Stimulated activated CD8-positive, alpha-beta memory T cell treated with anti-CD3 and anti-CD28 coated beads, Interleukin-12 subunit alpha, Interleukin-12 subunit beta, amount 100 ng/mL, for 4 hours (primary cell): ENCODE measurements around the gene VBP1.
"Not testable (repeated sequence)": the region's sequence is repeated elsewhere in the genome, so short reads cannot be mapped to it uniquely, and the experiment has no call there.

ENCODE experiments used
- DNase-seq: peaks from one replicate; pipeline ENCODE4 v3.0.0-alpha.2; 2020; ENCODE audit warnings: low read depth

Gene VBP1, protein sequence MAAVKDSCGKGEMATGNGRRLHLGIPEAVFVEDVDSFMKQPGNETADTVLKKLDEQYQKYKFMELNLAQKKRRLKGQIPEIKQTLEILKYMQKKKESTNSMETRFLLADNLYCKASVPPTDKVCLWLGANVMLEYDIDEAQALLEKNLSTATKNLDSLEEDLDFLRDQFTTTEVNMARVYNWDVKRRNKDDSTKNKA

DNA sequence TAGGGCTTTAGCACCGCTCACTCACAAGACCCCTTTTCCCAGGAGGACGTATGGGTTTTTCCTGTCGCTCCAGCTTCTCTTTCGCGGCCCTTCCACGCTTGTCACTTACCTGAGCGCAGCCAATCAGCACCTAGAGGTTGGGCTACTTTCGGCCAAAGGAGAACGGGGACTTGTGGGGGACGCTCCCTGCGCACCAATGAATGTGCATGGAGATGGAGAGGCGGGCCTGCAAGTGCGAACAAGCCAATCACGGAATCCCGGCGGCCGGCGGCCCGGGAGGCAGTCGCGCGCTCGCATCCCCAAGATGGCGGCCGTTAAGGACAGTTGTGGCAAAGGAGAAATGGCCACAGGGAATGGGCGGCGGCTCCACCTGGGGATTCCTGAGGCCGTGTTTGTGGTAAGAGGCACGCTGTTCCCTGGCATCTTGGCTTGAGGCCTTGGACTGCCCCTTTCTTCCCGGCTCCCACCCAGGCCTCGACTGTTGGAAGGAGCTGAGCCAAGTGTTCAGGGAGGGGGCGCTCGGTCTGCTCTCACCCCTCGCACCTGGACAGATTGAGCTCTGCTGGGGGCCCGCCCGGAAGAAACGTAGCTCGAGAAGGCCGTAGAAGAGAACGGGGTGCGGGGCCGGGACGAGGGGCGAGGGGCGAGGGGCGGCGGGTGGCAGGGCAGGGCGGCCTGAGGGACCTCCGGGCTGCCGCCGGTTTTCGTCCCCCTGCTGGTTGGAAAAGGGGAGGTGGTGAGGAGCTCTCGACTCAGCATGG is at the start of gene VBP1:
Gene VBP1 (plus strand): TSS at position 282 of the 761 bp plus-strand sequence. CDS start 23 bp downstream, at position 305.
- peak; percentile 71 for DNase-seq

DNA sequence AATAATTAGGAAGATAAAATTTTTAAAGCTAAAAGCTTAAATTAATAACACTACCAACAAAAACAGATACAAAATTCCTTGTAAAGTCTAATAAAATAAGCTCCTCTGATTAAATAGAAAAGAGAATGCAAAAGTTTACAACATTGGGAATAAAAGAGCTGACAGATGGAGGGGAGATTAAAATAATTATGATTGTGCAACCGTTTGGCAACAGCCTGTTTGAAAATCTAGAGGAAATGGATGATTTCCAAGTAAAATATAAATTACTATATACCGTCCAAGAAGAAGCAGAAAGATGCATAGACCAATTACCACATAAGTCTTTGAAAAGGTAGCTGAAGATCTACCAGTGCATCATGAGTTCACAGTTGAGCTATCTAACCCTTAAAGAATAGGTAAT is 46.4 kb upstream of the VBP1 start:
- DNase-seq: no peak

- DNase-seq: no peak
These were observed 36.8 kb upstream of the VBP1 start for GRCh38 chrX:155179346-155179997.

DNA sequence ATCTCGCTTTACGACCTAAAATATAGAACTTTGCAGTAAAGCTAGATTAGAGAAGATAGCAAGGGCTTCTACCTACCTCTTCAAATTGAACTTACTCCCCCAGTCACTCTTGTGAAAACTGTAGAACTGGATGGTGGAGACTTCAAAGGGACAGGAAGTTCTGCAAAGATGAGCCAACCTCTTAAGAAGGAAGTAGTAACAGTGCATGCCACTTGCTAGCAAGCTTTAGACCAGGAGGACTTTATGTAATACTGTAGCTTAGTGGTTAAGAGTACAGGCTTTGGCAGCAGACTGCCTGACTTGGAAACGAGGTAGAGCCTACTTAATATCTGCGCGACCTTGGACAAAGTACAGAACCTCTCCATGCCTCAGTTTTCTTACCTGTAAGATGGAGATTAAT is 27.5 kb upstream of the VBP1 start:
- DNase-seq: no peak

DNA sequence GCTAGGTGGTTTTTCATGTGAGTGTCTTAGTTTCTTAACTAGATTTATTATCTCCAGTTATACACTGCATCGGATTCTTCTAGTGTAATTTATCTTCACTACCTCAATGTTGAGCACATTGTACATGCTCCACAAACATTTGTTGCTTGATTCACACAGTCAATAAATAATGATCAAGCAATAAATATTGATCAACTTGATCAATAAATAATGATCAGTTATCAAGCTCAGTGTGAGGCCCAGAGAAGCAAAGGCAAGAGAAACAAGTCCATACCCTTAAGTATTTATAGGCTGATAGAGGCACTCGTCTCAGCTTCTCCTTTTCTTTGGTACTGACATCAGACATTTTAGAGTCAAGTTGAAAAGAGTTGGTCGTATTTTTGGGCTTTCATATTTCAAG is 5.1 kb upstream of the VBP1 start:
- DNase-seq: no peak

DNA sequence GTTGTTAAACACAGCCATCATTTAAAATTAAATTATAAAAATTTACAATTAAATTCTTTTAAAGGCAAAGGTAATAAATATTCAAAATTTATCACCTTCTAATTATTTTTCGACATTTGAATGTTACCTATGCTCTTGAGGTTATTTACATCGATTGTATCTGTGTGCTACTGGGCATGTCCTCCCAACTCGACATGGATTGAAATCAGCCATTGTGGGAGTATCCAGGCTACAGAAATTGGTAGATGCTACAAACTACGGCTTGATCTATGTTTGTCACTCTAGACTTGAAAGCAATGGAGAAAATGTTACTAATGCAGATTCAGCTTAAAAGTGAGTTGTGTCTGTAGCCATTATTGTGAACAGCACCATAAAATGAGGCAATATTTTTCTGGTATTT is 2.5 kb upstream of the VBP1 start:
- no peak for DNase-seq

DNA sequence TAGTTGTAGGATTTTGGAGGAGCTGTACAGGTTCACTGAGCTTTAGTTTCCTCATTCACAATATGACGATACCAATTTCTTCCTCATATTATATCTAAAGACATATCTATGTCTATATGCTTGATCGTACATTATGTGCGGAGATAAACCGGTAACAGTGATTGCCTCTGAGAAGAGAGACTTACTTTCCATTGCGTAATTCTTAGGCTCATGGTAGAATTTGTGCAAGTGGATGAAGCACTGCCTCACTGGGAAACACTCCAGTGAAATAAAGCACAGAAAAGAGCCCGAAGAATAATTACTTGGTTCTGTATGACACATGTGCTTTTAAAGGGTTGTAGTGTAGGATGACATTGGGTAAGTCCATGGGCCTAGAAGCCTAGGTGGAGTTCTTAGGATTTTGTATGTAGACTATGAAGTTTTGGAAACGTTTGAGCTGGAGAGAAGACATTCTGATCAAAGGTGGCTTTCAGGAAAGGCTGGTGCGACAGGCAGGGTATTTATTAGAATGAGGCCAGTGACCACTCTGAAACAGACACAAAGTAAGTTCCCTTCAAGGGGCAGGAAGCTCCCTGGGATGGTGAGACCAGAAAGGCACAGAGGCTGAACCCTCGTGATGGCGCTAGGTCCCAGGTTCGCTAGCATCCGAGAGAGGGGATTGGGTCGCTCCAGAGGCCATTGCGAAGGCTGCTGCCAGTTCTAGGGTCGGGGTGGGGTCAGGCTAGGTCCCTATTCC is 649 bp upstream of the VBP1 start:
- DNase-seq: no peak

GRCh38 chrX:155216940-155217440 is 730 bp downstream of the VBP1 start:
- no peak for DNase-seq

DNA sequence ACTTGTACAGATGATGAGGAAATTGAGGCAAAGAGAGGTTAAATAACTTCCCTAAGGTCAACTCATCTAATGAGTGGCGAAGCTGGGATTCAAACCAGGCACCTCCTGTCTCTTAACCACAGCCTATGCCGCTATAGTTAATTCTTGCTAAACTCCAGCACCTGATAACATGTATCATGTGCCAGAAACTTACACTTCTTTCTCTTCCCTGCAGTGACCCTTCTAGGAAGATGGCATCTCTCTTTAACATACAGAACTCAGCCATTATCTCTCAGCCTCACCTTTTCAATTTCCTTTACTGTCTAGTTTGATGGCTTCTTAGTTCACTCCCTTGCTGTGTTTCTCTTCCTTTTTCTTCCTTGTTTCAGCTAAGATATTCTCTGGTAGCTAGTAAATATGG is 2.5 kb downstream of the VBP1 start:
- DNase-seq: no peak

DNA sequence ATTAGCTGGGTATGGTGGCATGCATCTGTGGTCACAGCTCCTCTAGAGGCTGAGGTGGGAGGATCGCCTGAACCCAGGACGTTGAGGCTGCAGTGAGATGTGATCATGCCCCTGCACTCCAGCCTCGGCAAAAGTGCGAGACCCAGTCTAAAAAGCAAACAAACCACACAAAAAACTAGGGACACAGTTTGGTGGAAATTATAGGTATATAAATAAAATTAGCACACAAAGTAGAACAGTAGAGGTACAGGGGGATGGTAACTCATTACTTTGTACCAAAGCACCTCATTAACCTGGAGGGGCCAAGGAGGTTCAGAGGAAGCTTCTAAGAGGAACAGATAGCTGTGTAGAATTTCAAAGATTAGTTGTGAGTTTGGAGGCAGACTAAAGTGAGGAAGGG is 5.1 kb downstream of the VBP1 start:
- DNase-seq: no peak

- not testable (repeated sequence) for DNase-seq
These were observed 7.5 kb downstream of the VBP1 start for GRCh38 chrX:155223746-155224145.

GRCh38 chrX:155225774-155226173 is 9.5 kb downstream of the VBP1 start:
- no peak for DNase-seq

GRCh38 chrX:155231163-155231562 is 14.9 kb downstream of the VBP1 start:
- DNase-seq: no peak

- DNase-seq: no peak
These were observed 19.6 kb downstream of the VBP1 start for GRCh38 chrX:155235891-155236290.

DNA sequence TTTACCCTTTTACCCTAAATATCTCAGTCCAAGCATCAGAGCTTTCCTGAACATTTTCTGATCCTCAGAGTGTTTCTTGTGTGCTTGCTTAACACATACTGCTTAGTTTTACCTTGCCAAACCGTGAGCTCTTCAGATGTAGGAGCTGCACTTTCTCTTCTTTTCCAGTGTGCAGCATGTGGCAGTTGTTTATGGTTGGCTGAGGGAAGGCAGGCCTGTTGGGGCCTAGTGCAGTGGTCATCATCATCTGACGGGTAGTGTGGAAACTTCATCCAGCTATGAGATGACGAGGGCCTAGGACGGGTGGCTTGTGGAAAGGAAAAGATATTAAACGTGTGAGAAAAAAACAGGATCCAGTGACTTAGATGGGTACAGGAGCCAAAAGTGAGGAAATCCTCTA is 21.5 kb downstream of the VBP1 start:
- DNase-seq: no peak

GRCh38 chrX:155242300-155242699 is 26.0 kb downstream of the VBP1 start:
- no peak for DNase-seq

GRCh38 chrX:155246748-155247147 is 30.5 kb downstream of the VBP1 start:
- DNase-seq: no peak

DNA sequence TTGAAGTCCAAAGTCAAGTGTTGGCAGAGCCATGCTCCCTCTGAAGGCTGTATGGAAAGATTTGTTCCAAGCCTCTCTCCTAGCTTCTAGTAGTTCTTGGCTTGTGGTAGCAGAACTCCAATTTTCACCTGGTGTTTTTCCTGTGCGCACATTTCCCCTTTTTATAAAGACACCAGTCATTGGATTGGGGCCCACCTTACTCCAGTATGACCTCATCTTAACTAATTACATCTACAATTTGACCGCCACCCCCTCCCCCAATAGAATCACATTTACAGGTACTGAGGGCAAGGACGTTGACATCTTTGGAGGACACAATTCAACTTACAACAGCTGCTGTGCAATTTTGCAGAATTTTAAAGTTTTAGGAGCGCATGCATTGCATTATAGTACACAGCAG is 31.2 kb downstream of the VBP1 start:
- DNase-seq: no peak

DNA sequence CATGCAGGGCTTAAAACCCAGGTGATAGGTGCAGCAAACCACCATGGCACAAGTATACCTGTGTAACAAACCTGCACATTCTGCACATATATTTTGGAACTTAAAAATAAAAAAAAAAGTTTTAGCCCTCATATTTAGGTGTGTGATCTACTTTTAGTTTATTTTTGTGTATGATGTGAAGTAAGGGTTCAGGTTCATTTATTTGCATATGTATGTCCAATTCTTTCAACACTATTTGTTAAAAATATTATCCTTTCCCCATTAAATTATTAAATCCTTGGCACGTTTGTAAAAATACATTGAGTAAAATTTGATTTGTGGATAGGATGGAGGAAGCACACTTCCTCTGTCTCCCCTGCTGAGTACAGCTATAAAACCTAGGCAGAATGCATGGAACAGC is 35.1 kb downstream of the VBP1 start:
- no peak for DNase-seq

DNA sequence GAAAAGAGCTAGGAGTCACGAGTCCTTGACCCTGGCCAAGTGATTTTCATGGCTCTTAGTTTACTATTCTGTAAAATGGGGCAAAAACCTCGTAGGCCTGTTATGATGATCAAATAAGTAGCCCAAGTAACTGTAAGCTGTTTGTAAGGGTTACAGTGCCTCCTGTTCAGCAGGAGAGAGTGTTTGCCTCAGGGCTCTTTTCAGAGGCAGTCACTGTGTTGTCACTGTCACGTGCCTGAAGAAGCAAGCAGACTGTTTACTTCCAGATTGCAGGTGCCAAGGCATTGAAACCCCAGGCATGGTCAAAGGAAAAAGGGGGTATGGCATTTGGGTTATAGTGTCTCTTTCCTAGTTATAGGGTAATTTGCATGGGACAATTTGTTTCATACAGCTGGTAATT is 43.5 kb downstream of the VBP1 start:
- DNase-seq: no peak

GRCh38 chrX:155262970-155263754 is 46.9 kb downstream of the VBP1 start:
- DNase-seq: no peak
